ENCODE data around the gene CYP27B1. TPM values are rescaled to one million over a fixed set of nuclear protein-coding genes. Genes with fewer than 3 reads are reported as not detected.
"Not testable (repeated sequence)": the region's sequence is repeated elsewhere in the genome, so short reads cannot be mapped to it uniquely, and the experiment has no call there.

Gene CYP27B1
- total RNA-seq, 1 donor from 2014 or later: under 0.01 TPM

- Histone ChIP-seq H3K9me3 (ENCODE audit: control insufficient read depth in 3 of 3, low read length in 3 of 3) (no peaks in the 10 kb centered on the region), H3K36me3 (ENCODE audit: control insufficient read depth in 3 of 3, insufficient read depth in 3 of 3, low read length in 3 of 3) (peaks cover 51 to 58% (median 53%) of the 10 kb centered on the region in 3 donors), H3K27ac (ENCODE audit: low read depth, low read length) (no peak overlapping the region), H3K9ac (ENCODE audit: low read depth in 1 of 3, low read length in 3 of 3) (no peak overlapping the region), H3K4me1 (ENCODE audit: control insufficient read depth in 3 of 3, insufficient read depth in 3 of 3, low read length in 3 of 3) (no peaks in the 10 kb centered on the region), H3K27me3 (ENCODE audit: control insufficient read depth in 3 of 3, insufficient read depth in 3 of 3, low read length in 3 of 3) (no peaks in the 10 kb centered on the region), H3K4me3 (ENCODE audit: low read length in 3 of 3) (no peak overlapping the region)
Measured at GRCh38 chr12:57717846-57718640, 48.8 kb downstream of the CYP27B1 start.

DNA sequence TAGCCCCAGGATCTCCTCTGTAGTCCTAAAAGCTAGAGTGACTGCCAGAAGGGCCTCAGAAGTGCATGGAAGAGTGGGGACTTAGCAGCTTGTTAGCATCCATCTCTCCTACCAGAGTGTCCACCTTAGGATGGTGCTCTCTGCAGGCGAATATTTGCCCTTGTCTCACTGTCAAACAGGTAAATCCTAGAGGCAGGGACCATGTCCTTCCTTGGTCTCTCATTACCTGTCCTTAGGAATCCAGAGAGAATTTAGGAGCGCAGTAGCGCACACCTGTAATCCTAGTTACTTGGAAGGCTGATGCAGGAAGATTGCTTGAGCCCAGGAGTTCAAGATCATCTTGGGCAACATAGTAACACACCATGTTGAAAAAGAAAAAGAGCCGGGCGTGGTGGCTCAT lies 49.7 kb downstream of the CYP27B1 start:
- peaks cover 51 to 58% (median 55%) of the 10 kb centered on the region in 3 donors for H3K36me3 ChIP-seq (ENCODE audit: control insufficient read depth in 3 of 3, insufficient read depth in 3 of 3, low read length in 3 of 3)

DNA sequence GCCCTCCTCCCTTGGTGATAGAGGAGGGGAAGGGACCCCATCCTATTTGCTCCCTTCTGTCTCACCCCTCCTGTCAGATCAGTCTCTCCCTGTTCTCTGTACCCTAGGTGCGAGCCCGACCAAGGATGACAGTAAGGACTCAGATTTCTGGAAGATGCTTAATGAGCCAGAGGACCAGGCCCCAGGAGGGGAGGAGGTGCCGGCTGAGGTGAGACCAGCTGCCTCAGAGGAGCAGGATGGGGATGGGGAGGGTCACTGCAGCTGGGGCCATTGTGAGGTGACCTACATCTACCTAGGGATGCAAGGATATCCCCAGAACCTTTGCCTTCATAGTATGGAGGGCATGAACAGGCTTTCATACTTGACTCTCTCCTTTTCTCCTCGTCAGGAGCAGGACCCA lies 50.6 kb downstream of the CYP27B1 start:
- H3K36me3 ChIP-seq (ENCODE audit: control insufficient read depth in 3 of 3, insufficient read depth in 3 of 3, low read length in 3 of 3): peaks cover 49 to 55% (median 54%) of the 10 kb centered on the region in 3 donors
- no peaks in the 10 kb centered on the region for H3K9me3 ChIP-seq (ENCODE audit: control insufficient read depth in 3 of 3, low read length in 3 of 3)
- H3K27ac ChIP-seq (ENCODE audit: low read depth, low read length): no peak overlapping the region
- H3K27me3 ChIP-seq (ENCODE audit: control insufficient read depth in 3 of 3, insufficient read depth in 3 of 3, low read length in 3 of 3): no peaks in the 10 kb centered on the region
- no peak overlapping the region for H3K4me3 ChIP-seq (ENCODE audit: low read length in 3 of 3)
- H3K9ac ChIP-seq (ENCODE audit: low read depth in 1 of 3, low read length in 3 of 3): no peak overlapping the region
- H3K4me1 ChIP-seq (ENCODE audit: control insufficient read depth in 3 of 3, insufficient read depth in 3 of 3, low read length in 3 of 3): no peaks in the 10 kb centered on the region

More for the DNA sequence above, 49.7 kb downstream of the CYP27B1 start:
- Histone ChIP-seq H3K27me3 (ENCODE audit: control insufficient read depth in 3 of 3, insufficient read depth in 3 of 3, low read length in 3 of 3) (no peaks in the 10 kb centered on the region), H3K9me3 (ENCODE audit: control insufficient read depth in 3 of 3, low read length in 3 of 3) (no peaks in the 10 kb centered on the region), H3K4me1 (ENCODE audit: control insufficient read depth in 3 of 3, insufficient read depth in 3 of 3, low read length in 3 of 3) (no peaks in the 10 kb centered on the region), H3K4me3 (ENCODE audit: low read length in 3 of 3) (no peak overlapping the region), H3K27ac (ENCODE audit: low read depth, low read length) (no peak overlapping the region), H3K9ac (ENCODE audit: low read depth in 1 of 3, low read length in 3 of 3) (no peak overlapping the region)

DNA sequence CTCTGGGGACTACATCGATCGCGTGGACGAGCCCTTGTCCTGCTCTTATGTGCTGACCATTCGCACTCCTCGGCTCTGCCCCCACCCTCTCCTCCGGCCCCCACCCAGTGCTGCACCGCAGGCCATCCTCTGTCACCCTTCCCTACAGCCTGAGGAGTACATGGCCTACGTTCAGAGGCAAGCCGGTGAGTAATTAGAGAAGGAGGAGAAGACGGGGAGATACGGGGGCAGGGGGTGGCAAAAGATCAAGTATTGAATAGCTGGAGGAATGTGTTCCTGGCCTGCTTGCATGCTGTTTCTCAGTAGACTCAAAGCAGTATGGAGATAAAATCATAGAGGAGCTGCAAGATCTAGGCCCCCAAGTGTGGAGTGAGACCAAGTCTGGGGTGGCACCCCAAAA lies 51.1 kb downstream of the CYP27B1 start:
- Histone ChIP-seq H3K9ac (ENCODE audit: low read depth in 1 of 3, low read length in 3 of 3) (no peak overlapping the region), H3K4me1 (ENCODE audit: control insufficient read depth in 3 of 3, insufficient read depth in 3 of 3, low read length in 3 of 3) (no peaks in the 10 kb centered on the region), H3K27ac (ENCODE audit: low read depth, low read length) (no peak overlapping the region), H3K36me3 (ENCODE audit: control insufficient read depth in 3 of 3, insufficient read depth in 3 of 3, low read length in 3 of 3) (peaks cover 44 to 51% (median 49%) of the 10 kb centered on the region in 3 donors), H3K27me3 (ENCODE audit: control insufficient read depth in 3 of 3, insufficient read depth in 3 of 3, low read length in 3 of 3) (no peaks in the 10 kb centered on the region), H3K9me3 (ENCODE audit: control insufficient read depth in 3 of 3, low read length in 3 of 3) (no peaks in the 10 kb centered on the region), H3K4me3 (ENCODE audit: low read length in 3 of 3) (no peak overlapping the region)

DNA sequence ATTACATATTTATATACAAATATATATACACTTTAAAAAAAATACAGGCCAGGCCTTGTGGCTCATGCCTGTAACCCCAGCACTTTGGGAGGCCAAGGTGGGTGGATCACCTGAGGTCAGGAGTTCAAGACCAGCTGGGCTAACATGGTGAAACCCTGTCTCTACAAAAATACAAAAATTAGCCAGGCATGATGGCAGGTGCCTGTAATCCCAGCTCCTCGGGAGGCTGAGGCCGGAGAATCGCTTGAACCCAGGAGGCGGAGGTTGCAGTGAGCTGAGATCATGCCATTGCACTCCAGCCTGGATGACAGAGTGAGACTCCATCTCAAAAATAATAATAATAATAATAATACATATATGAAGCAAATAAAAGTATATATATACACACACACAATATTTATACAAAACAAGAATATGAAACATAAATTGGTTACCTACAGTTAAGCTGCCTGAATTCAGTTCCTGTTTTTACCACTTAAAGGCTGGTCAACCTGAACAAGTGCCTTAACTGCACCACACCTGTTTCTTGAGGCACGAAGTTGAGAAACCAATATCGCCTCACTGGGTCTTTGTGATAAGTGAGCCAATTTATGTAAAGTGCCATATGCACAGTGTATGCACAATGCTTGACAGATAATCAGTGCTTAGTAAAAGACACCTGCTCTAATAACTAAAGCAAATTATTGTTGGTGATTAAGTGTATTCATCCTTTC lies 51.7 kb downstream of the CYP27B1 start:
- not testable (repeated sequence) for H3K4me1 ChIP-seq (ENCODE audit: control insufficient read depth in 3 of 3, insufficient read depth in 3 of 3, low read length in 3 of 3); H3K9ac ChIP-seq (ENCODE audit: low read depth in 1 of 3, low read length in 3 of 3); H3K4me3 ChIP-seq (ENCODE audit: low read length in 3 of 3); H3K27me3 ChIP-seq (ENCODE audit: control insufficient read depth in 3 of 3, insufficient read depth in 3 of 3, low read length in 3 of 3); H3K27ac ChIP-seq (ENCODE audit: low read depth, low read length); H3K9me3 ChIP-seq (ENCODE audit: control insufficient read depth in 3 of 3, low read length in 3 of 3)
- H3K36me3 ChIP-seq (ENCODE audit: control insufficient read depth in 3 of 3, insufficient read depth in 3 of 3, low read length in 3 of 3): peaks cover 39 to 45% (median 43%) of the 10 kb centered on the region in 3 donors

- no peak overlapping the region for H3K27ac ChIP-seq (ENCODE audit: low read depth, low read length)
- no peaks in the 10 kb centered on the region for H3K9me3 ChIP-seq (ENCODE audit: control insufficient read depth in 3 of 3, low read length in 3 of 3)
- no peak overlapping the region for H3K4me3 ChIP-seq (ENCODE audit: low read length in 3 of 3)
- no peaks in the 10 kb centered on the region for H3K27me3 ChIP-seq (ENCODE audit: control insufficient read depth in 3 of 3, insufficient read depth in 3 of 3, low read length in 3 of 3)
- no peaks in the 10 kb centered on the region for H3K4me1 ChIP-seq (ENCODE audit: control insufficient read depth in 3 of 3, insufficient read depth in 3 of 3, low read length in 3 of 3)
- H3K9ac ChIP-seq (ENCODE audit: low read depth in 1 of 3, low read length in 3 of 3): no peak overlapping the region
- H3K36me3 ChIP-seq (ENCODE audit: control insufficient read depth in 3 of 3, insufficient read depth in 3 of 3, low read length in 3 of 3): peaks cover 20 to 26% (median 24%) of the 10 kb centered on the region in 3 donors
Measured at GRCh38 chr12:57713209-57713608, 53.7 kb downstream of the CYP27B1 start.

- Histone ChIP-seq H3K4me1 (ENCODE audit: control insufficient read depth in 3 of 3, insufficient read depth in 3 of 3, low read length in 3 of 3) (no peaks in the 10 kb centered on the region), H3K9me3 (ENCODE audit: control insufficient read depth in 3 of 3, low read length in 3 of 3) (no peaks in the 10 kb centered on the region), H3K27ac (ENCODE audit: low read depth, low read length) (no peak overlapping the region), H3K4me3 (ENCODE audit: low read length in 3 of 3) (no peak overlapping the region), H3K27me3 (ENCODE audit: control insufficient read depth in 3 of 3, insufficient read depth in 3 of 3, low read length in 3 of 3) (no peaks in the 10 kb centered on the region), H3K36me3 (ENCODE audit: control insufficient read depth in 3 of 3, insufficient read depth in 3 of 3, low read length in 3 of 3) (peaks cover 15 to 21% (median 19%) of the 10 kb centered on the region in 3 donors), H3K9ac (ENCODE audit: low read depth in 1 of 3, low read length in 3 of 3) (no peak overlapping the region)
Measured at GRCh38 chr12:57712701-57713100, 54.2 kb downstream of the CYP27B1 start.

Small RNAs within 50 kb of the gene (small RNA-seq; reads per million reads assigned to genes)
- not detected for gene RNU6-1083P

Other genes with a start within 250 kb of the CYP27B1 start
- gene DDIT3, start 246.6 kb downstream of the CYP27B1 start, total RNA-seq: 11.5 TPM
- gene MBD6, start 244.3 kb downstream of the CYP27B1 start, total RNA-seq: 2.6 TPM
- gene DCTN2, start 219.9 kb downstream of the CYP27B1 start, total RNA-seq: 79.9 TPM
- gene KIF5A, start 217.0 kb downstream of the CYP27B1 start, total RNA-seq: under 0.01 TPM
- gene PIP4K2C, start 175.9 kb downstream of the CYP27B1 start, total RNA-seq: 5.7 TPM
- gene DTX3, start 162.3 kb downstream of the CYP27B1 start, total RNA-seq: 7.8 TPM
- gene ARHGEF25, start 155.6 kb downstream of the CYP27B1 start, total RNA-seq: 23.0 TPM
- 3.1 TPM for gene B4GALNT1, start 133.9 kb downstream of the CYP27B1 start, total RNA-seq
- gene OS9, start 72.9 kb downstream of the CYP27B1 start, total RNA-seq: 148 TPM
- gene AGAP2, start 28.3 kb downstream of the CYP27B1 start, total RNA-seq: 2.1 TPM
- 57.9 TPM for gene TSPAN31, start 22.0 kb downstream of the CYP27B1 start, total RNA-seq
- 78.8 TPM for gene CDK4, start 14.8 kb downstream of the CYP27B1 start, total RNA-seq
- 4.7 TPM for gene MARCHF9, start 12.0 kb downstream of the CYP27B1 start, total RNA-seq
- gene METTL1, start 5.0 kb upstream of the CYP27B1 start, total RNA-seq: 5.7 TPM
- gene EEF1AKMT3, start 5.5 kb upstream of the CYP27B1 start, total RNA-seq: 4.2 TPM
- gene TSFM, start 15.7 kb upstream of the CYP27B1 start, total RNA-seq: 17.2 TPM
- 3.1 TPM for gene AVIL, start 51.7 kb upstream of the CYP27B1 start, total RNA-seq
- gene CTDSP2, start 79.7 kb upstream of the CYP27B1 start, total RNA-seq: 51.1 TPM
- 8.9 TPM for gene ATP23, start 174.5 kb upstream of the CYP27B1 start, total RNA-seq